GM19023 (cell line): ENCODE data around the gene FAM89A.

Source experiments
- ATAC-seq: cut with Tn5 transposase; IDR thresholded peaks from one replicate; pipeline ENCODE4 v1.9.1; 2021; ENCODE audit warnings: mild to moderate bottlenecking, moderate library complexity; ENCODE audit not compliant: unreplicated experiment

Gene FAM89A

DNA sequence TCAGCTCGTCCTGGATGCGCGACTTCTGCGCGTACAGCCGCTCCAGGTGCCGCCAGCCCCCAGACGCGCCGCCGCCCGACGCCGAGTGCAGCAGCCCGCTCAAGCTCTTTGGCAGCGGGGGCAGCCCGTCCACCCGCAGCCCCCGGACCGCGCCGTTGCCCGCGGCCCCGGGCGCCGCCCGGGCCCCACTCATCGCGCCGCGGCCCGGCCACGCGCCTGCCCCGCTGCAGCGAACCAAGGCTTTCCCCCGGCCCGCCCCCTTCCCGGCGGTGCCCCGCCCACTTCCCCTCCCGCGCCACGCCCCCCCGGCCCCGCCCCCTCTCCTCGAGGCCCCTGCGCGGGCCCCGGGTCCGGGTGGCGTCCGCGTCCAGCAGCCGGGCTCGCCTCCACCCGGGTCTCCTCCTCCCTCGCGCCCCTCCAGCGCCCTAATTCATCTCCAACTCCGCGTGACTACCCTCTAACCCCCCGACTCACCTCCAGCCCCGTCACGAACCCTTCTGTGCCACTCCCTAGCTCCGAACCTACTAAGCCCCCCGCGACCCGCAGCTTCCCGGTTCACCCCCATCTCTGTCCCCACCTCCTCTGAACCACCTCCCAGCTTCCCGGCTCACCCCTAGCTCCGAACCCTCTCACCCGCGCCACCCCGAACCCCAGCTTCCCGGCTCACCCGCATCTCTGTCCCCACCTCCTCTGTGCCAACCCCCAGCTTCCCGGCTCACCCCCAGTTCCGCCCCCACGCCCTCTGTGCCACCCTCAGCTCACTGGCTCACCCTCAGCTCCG, at the start of gene FAM89A:
Gene FAM89A, minus strand, starts transcription at position 236 of the 781 bp plus-strand sequence. Its CDS starts 43 bp downstream, at position 193.
- peak; percentile 62 for ATAC-seq

DNA sequence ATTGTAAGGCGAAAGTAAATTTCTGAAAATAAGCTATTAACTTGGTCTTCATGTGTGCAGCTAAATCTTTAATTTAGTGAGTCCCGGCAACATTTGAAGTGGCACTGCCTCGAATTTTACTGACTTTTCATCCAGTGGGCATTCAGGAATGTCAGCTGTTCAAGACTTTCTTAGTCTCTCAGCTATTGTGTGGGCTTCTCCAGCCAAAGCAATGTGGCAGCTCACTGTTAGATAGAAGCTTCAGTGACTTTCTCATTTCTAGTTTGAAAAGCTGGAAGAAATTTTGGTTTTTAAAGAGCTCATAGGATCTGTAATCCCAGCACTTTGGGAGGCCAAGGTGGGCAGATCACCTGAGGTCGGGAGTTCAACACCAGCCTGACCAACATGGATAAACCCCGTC, 44.3 kb upstream of the FAM89A start:
- no peak for ATAC-seq

DNA sequence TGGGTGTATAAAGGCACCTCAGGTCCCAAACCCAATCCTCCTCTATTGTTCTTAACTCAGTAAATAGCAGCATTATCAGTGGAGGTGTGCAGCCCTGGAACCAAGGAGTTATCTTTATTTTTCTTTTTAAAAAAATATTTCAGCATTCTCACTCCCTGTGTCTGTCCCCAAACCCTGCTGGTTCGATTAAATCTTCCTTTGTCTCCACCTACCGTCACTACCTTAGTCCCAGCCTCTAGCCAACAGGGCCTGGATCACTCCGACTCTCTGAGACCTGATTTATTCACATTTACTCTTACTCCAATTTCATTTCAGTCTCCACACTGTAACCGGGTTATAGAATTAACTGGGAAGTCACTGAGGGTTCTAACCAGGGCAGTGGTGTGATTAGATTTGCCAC, 39.1 kb upstream of the FAM89A start:
- ATAC-seq: no peak

DNA sequence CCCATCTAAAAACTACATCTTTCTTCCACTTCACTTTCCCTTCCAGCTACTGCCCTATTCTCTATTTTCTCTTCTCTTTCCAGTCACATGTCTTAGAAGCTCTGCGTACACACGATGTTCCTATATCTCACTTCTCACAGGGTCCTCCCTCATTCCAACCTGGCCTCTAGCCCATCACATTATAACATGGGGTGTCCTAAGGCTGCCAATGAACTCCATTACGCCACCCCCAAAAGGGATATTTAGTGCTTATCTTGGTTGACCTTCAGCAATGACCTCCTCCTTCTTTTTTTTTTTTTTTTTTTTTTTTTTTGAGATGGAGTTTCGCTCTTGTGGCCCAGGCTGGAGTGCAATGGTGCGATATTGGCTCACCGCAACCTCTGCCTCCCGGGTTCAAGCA, 38.2 kb upstream of the FAM89A start:
- no peak for ATAC-seq

DNA sequence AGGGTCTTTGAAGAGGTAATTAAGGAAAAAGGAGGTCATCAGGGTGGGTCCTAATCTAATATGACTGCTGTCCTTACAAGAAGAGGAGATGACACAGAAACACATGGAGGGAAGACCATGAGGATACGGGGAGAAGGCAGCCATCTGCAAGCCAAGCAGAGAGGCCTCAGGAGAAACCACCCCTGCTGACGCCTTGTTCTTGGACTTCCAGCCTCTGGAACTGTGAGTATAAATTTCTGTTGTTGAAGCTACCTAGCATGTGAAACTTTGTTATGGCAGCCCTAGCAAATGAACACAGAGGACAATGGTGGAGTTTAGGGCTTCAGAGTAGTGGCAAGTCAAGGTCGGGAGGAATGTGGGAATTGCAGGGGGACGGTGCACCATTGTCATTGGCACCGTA, 36.7 kb upstream of the FAM89A start:
- no peak for ATAC-seq

DNA sequence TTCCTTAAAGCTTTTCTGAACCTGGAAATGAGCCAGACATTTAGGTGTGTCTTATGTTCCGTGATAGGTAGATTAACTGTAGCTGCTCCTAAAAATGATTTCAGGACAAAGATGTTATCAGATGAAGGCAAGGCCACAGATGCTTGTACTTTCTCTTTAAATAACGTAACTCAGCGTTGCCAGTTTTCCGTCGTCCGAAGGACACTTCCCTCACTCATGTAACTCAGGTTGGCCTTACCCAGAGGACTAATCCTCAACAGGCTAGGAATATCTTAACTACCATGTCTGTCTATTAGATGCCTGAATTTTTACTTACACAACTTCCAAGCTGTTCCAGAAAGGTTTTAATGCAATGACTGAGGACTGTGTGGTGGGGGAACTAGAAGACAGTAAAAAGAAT, 35.4 kb upstream of the FAM89A start:
- no peak for ATAC-seq

DNA sequence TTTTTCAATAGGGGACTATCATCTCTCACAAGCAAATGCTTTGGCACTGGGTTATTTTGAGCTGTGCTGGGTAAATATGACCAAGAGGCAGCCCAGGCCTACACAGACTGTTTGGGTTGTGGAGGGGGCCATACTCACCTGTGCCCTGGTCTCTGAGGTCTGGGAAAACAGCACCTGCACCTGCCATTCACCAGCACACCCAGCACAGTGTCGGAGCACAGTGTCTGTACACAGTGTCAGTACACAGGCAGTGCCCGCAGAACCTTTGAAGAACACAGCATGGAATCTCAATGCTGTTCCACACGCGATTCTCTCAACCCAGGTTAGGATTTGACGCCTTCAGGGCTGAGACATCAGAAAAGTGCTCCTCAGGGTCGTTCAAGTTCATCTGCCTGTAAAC, 35.0 kb upstream of the FAM89A start:
- ATAC-seq: no peak

DNA sequence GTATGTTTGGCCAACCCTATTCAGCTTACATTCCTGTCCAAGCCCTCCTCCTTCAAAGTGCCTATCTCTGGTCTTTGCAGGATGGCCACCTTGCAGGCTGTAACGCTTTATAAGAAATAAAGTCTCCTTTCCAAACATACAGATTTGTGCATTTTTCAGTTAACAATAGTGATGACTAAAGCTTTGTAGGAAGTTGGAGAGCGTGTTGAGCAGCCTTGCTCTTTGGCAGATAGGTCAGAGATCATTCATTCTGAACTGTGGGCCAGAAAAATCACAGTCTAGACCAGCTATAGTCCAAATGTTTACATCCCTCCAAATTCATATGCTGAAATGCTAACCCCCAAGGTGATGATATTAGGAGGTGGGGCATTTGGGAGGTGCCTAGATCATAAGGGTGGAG, 34.0 kb upstream of the FAM89A start:
- ATAC-seq: no peak

DNA sequence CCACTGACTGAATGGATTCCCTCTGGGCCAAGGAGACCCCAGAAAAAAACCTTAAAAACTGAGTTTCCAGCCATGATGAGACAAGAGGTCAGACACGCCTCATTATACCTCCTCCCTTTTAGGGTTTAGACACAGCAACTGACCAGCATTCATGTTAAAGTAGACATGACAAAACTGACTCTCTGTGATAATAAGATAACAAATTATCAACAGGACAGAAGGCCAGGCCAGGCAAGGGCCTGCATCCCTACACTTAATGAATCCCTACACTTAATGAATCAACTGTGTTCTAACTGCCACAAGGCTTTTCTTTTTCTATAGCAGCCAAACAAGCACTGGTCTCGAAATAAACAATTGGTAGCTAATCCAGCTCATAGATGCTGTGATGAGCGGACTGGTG, 33.3 kb upstream of the FAM89A start:
- ATAC-seq: no peak

DNA sequence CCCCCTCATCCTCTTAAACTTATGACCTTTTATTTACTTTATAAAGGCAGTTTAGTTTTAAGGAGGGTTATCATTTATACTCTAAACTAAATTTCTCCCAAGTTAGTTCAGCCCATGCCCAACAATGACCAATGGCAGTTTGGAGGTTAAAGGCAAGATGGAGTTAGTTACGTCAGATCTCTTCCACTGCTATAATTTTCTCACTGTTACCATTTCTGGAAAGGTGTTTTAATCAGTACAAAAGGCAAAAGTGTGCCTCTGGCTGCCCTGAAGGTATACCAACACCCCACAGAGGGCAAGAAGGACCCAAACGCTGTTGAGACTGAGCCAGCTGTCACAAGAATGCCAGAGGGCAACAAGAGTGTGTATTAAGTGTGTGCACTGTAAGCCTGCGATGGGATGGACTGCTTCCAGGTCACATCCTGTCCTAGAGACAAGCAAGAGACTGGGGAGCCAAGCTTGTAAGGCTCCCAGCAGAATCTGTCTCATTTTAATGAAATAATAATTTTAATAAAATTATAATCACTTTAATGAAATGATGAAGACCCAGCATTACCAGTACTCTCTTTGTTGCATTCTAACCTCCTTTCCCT, 32.5 kb upstream of the FAM89A start:
- ATAC-seq: no peak

DNA sequence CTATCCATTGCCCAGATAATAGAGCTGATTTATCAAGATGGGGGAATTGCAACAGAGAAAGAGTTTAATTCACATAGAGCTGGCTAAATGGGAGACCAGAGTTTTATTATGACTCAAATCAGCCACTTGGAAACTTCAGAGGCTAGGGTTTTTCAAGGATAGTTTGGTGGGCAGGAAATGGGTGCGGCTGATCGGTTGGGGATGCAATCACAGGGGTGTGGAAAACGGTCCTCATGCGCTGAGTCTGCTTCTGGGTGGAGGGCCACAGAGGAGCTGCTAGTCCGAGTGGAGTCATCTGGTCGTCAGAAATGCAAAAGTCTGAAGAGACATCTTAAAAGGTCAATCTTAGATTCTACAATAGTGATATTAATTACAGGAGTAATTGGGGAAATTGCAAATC, 32.0 kb upstream of the FAM89A start:
- ATAC-seq: no peak

DNA sequence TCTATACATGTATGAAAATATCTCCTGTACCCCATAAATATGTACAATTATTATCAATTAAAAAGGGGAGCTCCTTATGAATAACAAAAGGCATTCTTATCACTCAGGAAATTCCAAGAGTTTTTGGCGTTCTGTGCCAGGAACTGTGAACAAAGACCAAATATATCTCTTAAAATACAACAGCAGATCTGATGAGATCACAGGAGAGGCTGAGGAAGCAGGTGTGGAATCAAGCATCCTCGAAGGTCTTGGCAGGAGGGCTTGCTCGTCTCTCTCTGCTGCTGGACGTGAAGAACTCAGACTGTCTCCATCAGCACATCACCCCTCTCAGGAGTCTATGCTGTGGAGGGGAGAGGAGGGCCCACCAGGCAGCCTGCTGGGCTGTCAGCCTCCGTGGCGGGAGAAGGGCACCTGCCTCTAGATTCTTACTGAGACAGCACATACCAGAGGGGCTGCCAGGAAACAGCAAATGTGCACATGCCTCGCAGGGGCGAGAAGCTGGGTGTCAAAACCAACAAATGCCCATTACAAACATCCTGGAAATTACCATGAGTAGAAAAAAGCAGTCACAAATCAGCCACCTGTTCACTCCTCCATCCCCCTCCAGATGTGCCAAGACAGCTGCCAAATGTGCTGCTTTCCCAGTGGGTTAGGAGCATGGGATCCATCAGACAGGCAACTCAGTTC, 30.8 kb upstream of the FAM89A start:
- ATAC-seq: no peak

DNA sequence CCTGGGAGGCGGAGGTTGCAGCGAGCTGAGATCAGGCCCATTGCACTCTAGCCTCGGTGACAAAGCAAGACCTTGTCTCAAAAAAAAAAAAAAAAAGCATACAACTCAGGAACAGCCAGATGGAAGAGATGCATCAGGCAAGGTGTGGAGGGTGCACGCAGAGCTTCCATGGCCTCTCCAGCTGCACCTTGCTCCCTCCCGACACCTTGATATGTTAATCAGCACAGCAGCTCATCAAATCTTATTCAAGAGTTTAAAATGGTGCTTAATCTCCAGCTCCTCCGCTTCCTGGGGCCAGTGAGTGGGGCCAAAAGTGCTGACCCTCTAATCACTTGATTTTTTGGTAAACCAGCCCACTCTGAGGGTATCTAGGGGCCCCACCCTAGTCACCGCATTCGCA, 29.3 kb upstream of the FAM89A start:
- ATAC-seq: no peak

DNA sequence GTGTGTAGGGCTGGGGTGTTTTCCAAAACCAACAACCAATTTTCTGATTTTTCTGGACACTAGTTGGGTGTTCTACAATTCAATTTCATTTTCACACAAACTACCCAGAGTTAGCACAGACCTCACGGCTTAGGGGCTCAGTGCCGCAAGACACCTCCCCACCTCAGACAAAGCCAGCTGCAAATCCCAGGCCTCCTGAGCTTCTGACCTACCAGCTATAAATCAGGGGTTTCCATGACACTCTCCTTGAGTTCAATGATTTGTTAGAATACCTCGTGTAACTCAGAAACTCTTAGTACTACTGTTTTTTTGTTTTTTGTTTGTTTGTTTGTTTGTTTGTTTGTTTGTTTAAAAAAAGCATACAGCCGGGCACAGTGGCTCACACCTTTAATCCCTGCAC, 28.7 kb upstream of the FAM89A start:
- ATAC-seq: no peak

DNA sequence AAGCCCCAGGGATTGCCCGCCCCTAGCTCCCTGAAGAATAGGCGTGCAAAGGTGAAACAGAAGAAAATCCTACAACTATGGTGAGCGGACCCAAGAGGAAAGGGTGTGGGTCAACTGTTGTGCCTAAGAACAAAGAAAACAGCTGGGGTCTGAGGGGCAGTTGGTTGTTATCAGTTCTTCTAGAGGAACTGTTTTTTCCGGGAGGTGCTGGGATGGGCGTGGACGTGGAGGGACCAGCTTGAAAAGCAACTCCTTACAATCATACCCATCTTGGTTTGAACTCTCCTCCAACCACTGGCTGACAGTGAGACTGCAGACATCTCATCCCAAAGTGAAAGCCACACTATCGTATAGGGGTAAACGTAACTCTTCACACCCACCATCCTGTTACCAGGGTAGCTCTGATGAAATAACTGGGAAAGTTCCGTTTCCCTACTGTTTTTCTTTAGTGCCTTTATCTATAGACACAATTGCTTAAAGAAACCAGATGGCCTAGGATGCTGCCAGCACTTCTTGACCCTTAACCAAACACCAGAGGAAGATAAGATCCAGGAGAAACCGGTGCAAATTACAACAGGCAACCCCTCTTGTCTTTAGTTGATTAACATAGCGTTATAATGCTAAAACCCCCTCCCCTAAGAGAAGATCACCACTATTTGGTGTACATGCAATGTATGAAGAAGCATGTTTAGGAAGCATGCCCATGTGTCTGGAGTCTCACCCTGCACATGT, 25.6 kb upstream of the FAM89A start:
- no peak for ATAC-seq

DNA sequence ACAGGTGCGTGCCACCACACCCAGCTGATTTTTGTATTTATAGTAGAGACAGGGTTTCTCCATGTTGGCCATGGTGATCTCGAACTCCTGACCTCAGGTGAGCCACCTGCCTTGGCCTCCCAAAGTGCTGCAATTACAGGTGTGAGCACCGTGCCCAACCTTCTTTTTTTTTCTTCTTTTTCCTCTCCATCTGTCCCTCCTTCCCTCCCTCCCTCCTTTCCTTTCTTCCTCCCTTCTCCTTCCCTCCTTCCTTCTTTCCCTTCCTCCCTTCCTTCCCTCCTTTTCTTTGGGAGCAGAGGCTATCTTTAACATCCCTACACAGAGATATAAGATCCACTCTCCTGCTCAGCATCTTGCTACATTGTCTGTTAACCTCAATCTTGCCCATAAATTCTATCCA, 24.4 kb upstream of the FAM89A start:
- ATAC-seq: no peak

DNA sequence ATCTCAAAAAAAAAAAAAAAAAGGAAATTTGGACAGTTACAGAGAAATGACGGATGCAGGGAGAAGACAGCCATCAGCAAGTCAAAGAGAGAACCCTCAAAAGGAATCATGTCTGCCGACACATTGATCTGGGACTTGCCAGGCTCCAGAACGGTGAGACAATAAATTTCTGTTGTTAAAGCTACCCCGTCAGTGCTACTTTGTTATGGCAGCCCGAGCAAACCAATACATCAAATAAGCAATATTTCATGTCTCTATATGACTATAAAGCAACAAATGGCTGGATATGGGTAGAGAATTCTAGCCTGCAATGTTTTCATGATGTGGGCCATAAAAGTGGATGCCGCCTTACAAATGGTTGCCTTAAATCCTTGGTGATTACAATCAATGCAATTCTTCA, 23.3 kb upstream of the FAM89A start:
- ATAC-seq: no peak

DNA sequence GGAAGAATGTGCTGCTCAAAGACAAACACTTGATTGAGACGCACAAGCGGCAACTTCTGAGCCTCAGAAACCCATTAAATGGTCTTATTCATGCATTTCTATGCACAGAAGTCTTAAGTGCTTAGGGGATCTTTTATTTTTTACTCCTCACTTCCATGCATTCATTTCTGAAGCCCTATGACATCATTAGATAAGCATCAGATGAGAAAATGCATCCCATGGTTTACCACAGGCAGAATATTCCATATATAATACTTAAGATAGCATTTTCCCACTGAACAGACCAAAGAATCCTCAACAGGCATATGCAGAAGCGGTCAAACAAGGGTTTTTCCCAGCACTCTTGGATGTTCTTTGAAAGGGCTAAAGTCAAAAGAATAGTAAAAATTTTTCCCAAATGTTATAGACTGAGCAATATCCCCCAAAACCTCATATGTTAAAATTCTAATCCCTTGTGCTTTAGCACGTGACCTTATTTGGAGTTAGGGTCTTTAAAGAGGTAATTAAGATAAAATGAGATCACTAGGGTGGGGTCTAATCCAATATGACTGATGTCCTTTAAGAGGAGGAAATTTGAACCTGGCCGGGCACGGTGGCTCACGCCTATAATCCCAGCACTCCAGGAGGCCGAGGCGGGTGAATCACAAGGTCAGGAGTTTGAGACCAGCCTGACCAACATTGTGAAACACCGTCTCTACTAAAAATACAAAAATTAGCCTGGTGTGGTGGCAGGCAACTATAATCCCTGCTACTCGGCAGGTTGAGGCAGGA, 22.6 kb upstream of the FAM89A start:
- ATAC-seq: no peak

DNA sequence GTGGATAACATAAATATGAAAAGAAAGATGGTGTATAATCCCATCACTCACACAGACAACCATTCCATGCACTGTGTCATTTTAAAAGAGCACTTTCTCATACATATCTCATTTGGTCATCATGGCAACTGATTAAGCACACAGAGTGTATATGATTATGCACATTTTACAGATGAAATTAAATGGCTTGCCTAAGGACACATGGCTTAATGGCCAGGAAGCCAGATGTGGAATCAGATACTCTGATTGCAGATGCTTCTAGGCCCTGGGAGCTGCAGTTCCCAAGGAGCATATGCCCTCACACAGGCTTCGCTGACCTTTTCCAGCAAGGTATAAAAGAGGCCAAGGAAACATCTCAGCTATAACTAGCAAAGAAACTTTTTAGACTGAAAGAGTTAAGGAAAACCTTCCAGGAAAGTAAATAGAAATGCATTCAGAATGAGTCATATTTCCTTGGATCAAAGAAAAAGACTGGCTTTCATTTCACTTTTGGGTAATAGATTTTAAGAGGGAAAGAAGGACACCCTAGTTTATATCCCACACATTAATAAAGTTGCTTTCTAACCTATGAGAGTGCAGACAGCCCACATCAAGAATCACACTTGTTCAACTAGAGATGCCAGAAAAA, 19.6 kb upstream of the FAM89A start:
- no peak for ATAC-seq

DNA sequence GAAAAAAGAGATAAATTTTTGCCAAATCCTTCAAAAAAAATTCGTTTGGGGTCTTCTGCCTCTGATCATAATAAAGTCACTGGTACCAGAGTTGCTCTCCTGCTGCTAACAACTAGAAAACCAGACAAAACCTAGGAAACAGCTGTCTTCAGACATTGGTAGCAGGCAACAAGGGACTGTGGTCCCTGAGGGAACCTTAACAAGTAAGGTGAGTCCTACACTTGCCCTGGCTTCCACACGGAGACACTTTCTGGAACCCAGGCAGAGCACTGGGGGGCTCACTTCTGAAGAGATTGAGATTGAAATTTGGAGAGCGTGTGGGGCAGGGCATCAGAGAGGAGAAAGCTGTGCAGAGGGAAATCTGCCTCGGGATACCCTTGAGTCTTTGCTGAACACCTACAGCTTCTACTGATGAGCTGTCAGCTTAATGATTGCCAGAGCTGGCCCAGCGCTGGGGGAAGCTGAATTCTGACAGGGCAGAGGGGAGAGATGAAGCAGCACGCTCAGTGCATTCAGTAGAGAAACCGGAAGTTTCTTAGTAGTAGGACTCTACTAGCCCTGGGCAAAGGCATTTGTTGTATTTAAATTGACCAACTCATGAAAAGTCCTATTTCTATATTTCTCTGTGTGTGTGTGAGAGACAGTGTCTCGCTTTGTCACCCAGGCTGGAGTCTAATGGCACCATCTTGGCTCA, 18.5 kb upstream of the FAM89A start:
- no peak for ATAC-seq
